ENCODE data around the gene SLC22A25.

- TF ChIP-seq, protein P1, sequence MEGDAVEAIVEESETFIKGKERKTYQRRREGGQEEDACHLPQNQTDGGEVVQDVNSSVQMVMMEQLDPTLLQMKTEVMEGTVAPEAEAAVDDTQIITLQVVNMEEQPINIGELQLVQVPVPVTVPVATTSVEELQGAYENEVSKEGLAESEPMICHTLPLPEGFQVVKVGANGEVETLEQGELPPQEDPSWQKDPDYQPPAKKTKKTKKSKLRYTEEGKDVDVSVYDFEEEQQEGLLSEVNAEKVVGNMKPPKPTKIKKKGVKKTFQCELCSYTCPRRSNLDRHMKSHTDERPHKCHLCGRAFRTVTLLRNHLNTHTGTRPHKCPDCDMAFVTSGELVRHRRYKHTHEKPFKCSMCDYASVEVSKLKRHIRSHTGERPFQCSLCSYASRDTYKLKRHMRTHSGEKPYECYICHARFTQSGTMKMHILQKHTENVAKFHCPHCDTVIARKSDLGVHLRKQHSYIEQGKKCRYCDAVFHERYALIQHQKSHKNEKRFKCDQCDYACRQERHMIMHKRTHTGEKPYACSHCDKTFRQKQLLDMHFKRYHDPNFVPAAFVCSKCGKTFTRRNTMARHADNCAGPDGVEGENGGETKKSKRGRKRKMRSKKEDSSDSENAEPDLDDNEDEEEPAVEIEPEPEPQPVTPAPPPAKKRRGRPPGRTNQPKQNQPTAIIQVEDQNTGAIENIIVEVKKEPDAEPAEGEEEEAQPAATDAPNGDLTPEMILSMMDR (IDR thresholded peaks at IDR 0.05; ENCODE audit: low read length), result no peak
- TF ChIP-seq EZH2 (optimal IDR thresholded peaks at IDR 0.05; ENCODE audit: low read depth, low read length) (no peak), EZH2phosphoT487 (IDR thresholded peaks at IDR 0.05; ENCODE audit: low read length) (no peak)
Observed at GRCh38 chr11:63244862-63245261, 1.5 kb upstream of the SLC22A25 start.

Measured in MM.1S (cell line).